Measurements from ENCODE around the gene GAB2. TPM values are rescaled to one million over a fixed set of nuclear protein-coding genes. Genes with fewer than 3 reads are reported as not detected.

GAB2 gene
- total and polyA plus RNA-seq, 2 of the 13 experiments (the other 11 are each of a cell fraction or from before 2014, with no cell fraction given), result 4.1 to 8.6 TPM

GRCh38 chr11:78170874-78171549, 246.6 kb downstream of the GAB2 start (continued):
- TF ChIP-seq ZNF597 (CRISPR knock-in tag; IDR thresholded peaks at IDR 0.05) (no peak), TEAD3 (CRISPR knock-in tag; optimal IDR thresholded peaks at IDR 0.05; ENCODE audit: borderline replicate concordance) (no peak), SATB2 (CRISPR knock-in tag; IDR thresholded peaks at IDR 0.05) (no peak), U2AF2 (IDR thresholded peaks at IDR 0.05; ENCODE audit: low read depth, low read length) (no peak), ZNF331 (CRISPR knock-in tag; IDR thresholded peaks at IDR 0.05) (0 out of 2 replicates have a peak, but pooled peaks have one; percentile 51), SP140L (CRISPR knock-in tag; IDR thresholded peaks at IDR 0.05; ENCODE audit: borderline replicate concordance) (no peak), ZBTB1 (CRISPR knock-in tag; IDR thresholded peaks at IDR 0.05; ENCODE audit: borderline replicate concordance) (no peak), ZSCAN5A (CRISPR knock-in tag; IDR thresholded peaks at IDR 0.05; ENCODE audit: borderline replicate concordance) (no peak), MXI1 (IDR thresholded peaks at IDR 0.05; ENCODE audit: borderline replicate concordance, low read depth, low read length) (no peak), CERS6 (CRISPR knock-in tag; IDR thresholded peaks at IDR 0.05) (no peak), TIGD3 (CRISPR knock-in tag; IDR thresholded peaks at IDR 0.05; ENCODE audit: borderline replicate concordance) (no peak), FOXC1 (CRISPR knock-in tag; IDR thresholded peaks at IDR 0.05; ENCODE audit: borderline replicate concordance) (0 out of 2 replicates have a peak, but pooled peaks have one; percentile 27), GRHL1 (CRISPR knock-in tag; conservative IDR thresholded peaks at IDR 0.05) (no peak), THAP7 (CRISPR knock-in tag; IDR thresholded peaks at IDR 0.05) (no peak), ZNF609 (CRISPR knock-in tag; IDR thresholded peaks at IDR 0.05; ENCODE audit: borderline replicate concordance) (no peak), ZNF589 (CRISPR knock-in tag; conservative IDR thresholded peaks at IDR 0.05) (no peak)
